Adrenal gland (tissue), 12 donors: ENCODE data around the gene C1QC. TPM values are rescaled to one million over a fixed set of nuclear protein-coding genes. Genes with fewer than 3 reads are reported as not detected.
"Not testable (repeated sequence)": the region's sequence is repeated elsewhere in the genome, so short reads cannot be mapped to it uniquely, and the experiment has no call there.

Experiments
- DNase-seq, 7 donors: peaks; one replicate each; pipeline ENCODE4 v3.0.0-alpha.2; 2019 to 2020
- H3K27ac ChIP-seq, 5 donors: fragments of 200-600 bp; sonication (generic) in 4 of 5; 1 replicate in 3 of 5; 2 replicates in 2 of 5; pipeline versions ENCODE4 v1.5.1 to v1.8.0; 2016 to 2020; ENCODE audit warnings: mild to moderate bottlenecking in 1 of 5
- H3K27me3 ChIP-seq: fragments of 200-600 bp; 2 replicates; pipeline ENCODE4 v1.8.0; 2021
- H3K36me3 ChIP-seq, 2 donors: fragments of 200-600 bp; replicated peaks in 1 of 2; 1 replicate in 1 of 2; 2 replicates in 1 of 2; pipeline versions ENCODE4 v1.5.1 to v1.8.0; 2018 to 2022
- H3K4me1 ChIP-seq, 2 donors: fragments of 200-600 bp; replicated peaks in 1 of 2; 1 replicate in 1 of 2; 2 replicates in 1 of 2; pipeline versions ENCODE4 v1.5.1 to v1.8.0; 2018 to 2021
- H3K4me3 ChIP-seq, 4 donors: fragments of 200-600 bp; sonication (generic) in 3 of 4; one replicate each; pipeline ENCODE4 v1.5.1; 2016 to 2018
- H3K9me3 ChIP-seq, 3 donors: fragments of 200-600 bp; sonication (generic) in 1 of 3; replicated peaks in 1 of 3; 1 replicate in 2 of 3; 2 replicates in 1 of 3; pipeline versions ENCODE4 v1.5.1 to v1.8.0; 2016 to 2021
- CTCF ChIP-seq, 6 experiments: fragments of 450-650 bp in 4 of 6; fragments of 200-600 bp in 2 of 6; sonication (generic) in 1 of 6; IDR thresholded peaks; 1 replicate in 5 of 6; 2 replicates in 1 of 6; pipeline versions ENCODE4 v1.5.1 to v1.8.0; 2016 to 2021; ENCODE audit warnings: antibody characterized with exemption in 6 of 6, mild to moderate bottlenecking in 2 of 6, moderate library complexity in 1 of 6
- POLR2A ChIP-seq, 2 donors: fragments of 450-650 bp; IDR thresholded peaks; one replicate each; pipeline ENCODE4 v1.6.1; 2017; ENCODE audit warnings: antibody characterized with exemption in 2 of 2, mild to moderate bottlenecking in 2 of 2, moderate library complexity in 1 of 2
- WGBS, 4 donors: extraction: QIAGEN DNeasy Blood & Tissue Kit in 2 of 4; methylation state at CpG; one replicate each; pipeline versions ENCODE4 v1.1.5 to v1.1.7; 2013 to 2017; 5-methylcytosine and 5-hydroxymethylcytosine counted together
- intact Hi-C, 2 donors: fragments of 100-400 bp; cut with DNase I; formaldehyde crosslinking; loops; one replicate each; pipeline versions ENCODE4 v1.14.1 to v1.15.0; 2022 to 2023
- polyA plus RNA-seq, 3 donors: library from polyadenylated mRNA; stranded (reverse); fragments of 200-250 nt in 2 of 3; fragments of 350-450 nt in 1 of 3; fragmentation: Illumina TruSeq in 1 of 3; extraction: RNeasy Lipid Tissue Mini Kit (QIAGEN cat#74804) in 1 of 3; gene quantifications; one replicate each; pipeline ENCODE4 v1.2.3, GENCODE V29; 2013 to 2014
- total RNA-seq, 9 donors: library from RNA; depleted of rRNA in 4 of 9; stranded (reverse); fragments of >200 nt in 4 of 9; fragments of 120-200 nt in 1 of 9; fragmentation: NEBNext Ultra II Directional in 1 of 9; extraction: Animal tissue kit (Norgen Biotek cat#: 25700) in 1 of 9; gene quantifications; one replicate each; pipeline versions ENCODE4 v1.1.0 to v1.2.4, GENCODE V29; 2013 to 2023
- donor health status: healthy with polysubstance abuse.
- donor health status: Bipolar disorder and iron deficiency.
- donor health status: DM: yes; HTN: yes; CAD: no.
- donor health status: DM: no; HTN: no; CAD: no.
- donor health status: DM: no; HTN: no; CAD: no.
- donor health status: DM: yes; HTN: yes; CAD: no.

Gene C1QC
- total and polyA plus RNA-seq, 12 donors, result 24.1 to 1,409 (median 450) TPM

GRCh38 chr1:22671999-22672398 is 28.6 kb downstream of the C1QC start:
- WGBS, 4 donors, result 80 to 88% (median 84%) methylated on average over 4 of the region's 4 CpGs
- no peak overlapping the region for H3K4me3 ChIP-seq
- intact Hi-C loops, result no loop called here
- no peaks in the 10 kb centered on the region for H3K9me3 ChIP-seq
- no peaks in the 10 kb centered on the region for H3K36me3 ChIP-seq
- TF ChIP-seq CTCF (IDR thresholded peaks at IDR 0.05), result no peak
- no peak for TF ChIP-seq POLR2A (IDR thresholded peaks at IDR 0.05)
- H3K27ac ChIP-seq, result no peak overlapping the region
- H3K4me1 ChIP-seq, result no peaks in the 10 kb centered on the region
- H3K27me3 ChIP-seq, result peaks cover 14% of the 10 kb centered on the region
- DNase-seq, result no peak

- H3K4me3 ChIP-seq, result no peak overlapping the region
- peaks cover 16% of the 10 kb centered on the region for H3K27me3 ChIP-seq
- TF ChIP-seq CTCF (IDR thresholded peaks at IDR 0.05) (peak; percentile 40 to 68 (median 58)), POLR2A (IDR thresholded peaks at IDR 0.05) (no peak)
- intact Hi-C loops, result no loop called here
- 17 to 22% (median 21%) methylated on average over 13 to 17 of the region's 17 CpGs for WGBS, 4 donors
- no peaks in the 10 kb centered on the region for H3K9me3 ChIP-seq
- H3K4me1 ChIP-seq, result no peaks in the 10 kb centered on the region
- peak in 6 of 7 donors; percentile 41 to 79 (median 67) for DNase-seq
- no peaks in the 10 kb centered on the region for H3K36me3 ChIP-seq
- H3K27ac ChIP-seq, result no peak overlapping the region
Measured at GRCh38 chr1:22673486-22674409, 30.3 kb downstream of the C1QC start.

GRCh38 chr1:22674410-22674749 is 30.9 kb downstream of the C1QC start:
- 25 to 54% (median 41%) methylated on average over 1 of the region's 1 CpG for WGBS, 4 donors
- Histone ChIP-seq H3K27me3 (peaks cover 16% of the 10 kb centered on the region), H3K4me1 (no peaks in the 10 kb centered on the region), H3K36me3 (no peaks in the 10 kb centered on the region), H3K27ac (no peak overlapping the region), H3K4me3 (no peak overlapping the region), H3K9me3 (no peaks in the 10 kb centered on the region)
- no peak for TF ChIP-seq CTCF (IDR thresholded peaks at IDR 0.05)
- TF ChIP-seq POLR2A (IDR thresholded peaks at IDR 0.05), result no peak
- intact Hi-C loops, result no loop called here
- DNase-seq, result no peak

- H3K36me3 ChIP-seq, result not testable (repeated sequence)
Measured at GRCh38 chr1:22676151-22676550, 32.7 kb downstream of the C1QC start.

More at GRCh38 chr1:22676151-22676550, 32.7 kb downstream of the C1QC start:
- intact Hi-C loops, H3K27me3 ChIP-seq, H3K4me3 ChIP-seq, H3K4me1 ChIP-seq, H3K9me3 ChIP-seq, H3K27ac ChIP-seq, DNase-seq: not testable (repeated sequence)
- WGBS, 4 donors, result 85 to 92% (median 90%) methylated on average over 15 of the region's 15 CpGs
